ENCODE measurements around the gene PIGH.

PIGH gene

GRCh38 chr14:67574806-67575205, 25.3 kb downstream of the PIGH start:
- TF ChIP-seq CTCF (IDR thresholded peaks at IDR 0.05; ENCODE audit: insufficient read depth, low read depth, low read length, missing control alignments): no peak
- DNase-seq (ENCODE audit: low read depth): no peak

GRCh38 chr14:67574156-67574555, 25.9 kb downstream of the PIGH start:
- no peak overlapping the region for H3K4me3 ChIP-seq (ENCODE audit: low read depth, low read length)
- no peak for TF ChIP-seq CTCF (IDR thresholded peaks at IDR 0.05; ENCODE audit: insufficient read depth, low read depth, low read length, missing control alignments)
- no peak for DNase-seq (ENCODE audit: low read depth)

More at GRCh38 chr14:67574806-67575205, 25.3 kb downstream of the PIGH start:
- H3K4me3 ChIP-seq (ENCODE audit: low read depth, low read length): no peak overlapping the region

GRCh38 chr14:67573228-67574010, 26.6 kb downstream of the PIGH start:
- H3K4me3 ChIP-seq (ENCODE audit: low read depth, low read length): no peak overlapping the region
- TF ChIP-seq CTCF (IDR thresholded peaks at IDR 0.05; ENCODE audit: insufficient read depth, low read depth, low read length, missing control alignments): no peak
- DNase-seq (ENCODE audit: low read depth): no peak

GRCh38 chr14:67572608-67573007, 27.5 kb downstream of the PIGH start:
- DNase-seq (ENCODE audit: low read depth): no peak
- TF ChIP-seq CTCF (IDR thresholded peaks at IDR 0.05; ENCODE audit: insufficient read depth, low read depth, low read length, missing control alignments): no peak
- H3K4me3 ChIP-seq (ENCODE audit: low read depth, low read length): no peak overlapping the region

GRCh38 chr14:67571991-67572323, 28.1 kb downstream of the PIGH start:
- no peak for TF ChIP-seq CTCF (IDR thresholded peaks at IDR 0.05; ENCODE audit: insufficient read depth, low read depth, low read length, missing control alignments)
- H3K4me3 ChIP-seq (ENCODE audit: low read depth, low read length): no peak overlapping the region

GRCh38 chr14:67571275-67571990, 28.6 kb downstream of the PIGH start:
- no peak overlapping the region for H3K4me3 ChIP-seq (ENCODE audit: low read depth, low read length)
- peak; percentile 74 for DNase-seq (ENCODE audit: low read depth)
- peak; percentile 97 for TF ChIP-seq CTCF (IDR thresholded peaks at IDR 0.05; ENCODE audit: insufficient read depth, low read depth, low read length, missing control alignments)

More at GRCh38 chr14:67571991-67572323, 28.1 kb downstream of the PIGH start:
- no peak for DNase-seq (ENCODE audit: low read depth)
